GM12872 (cell line): ENCODE measurements around the gene HOXB5.

Experiments
- CTCF ChIP-seq: IDR thresholded peaks from 3 replicates; pipeline ENCODE4 v1.5.1; 2011; ENCODE audit warnings: low read depth, mild to moderate bottlenecking, low read length, moderate library complexity; ENCODE audit not compliant: insufficient read depth

Gene HOXB5

GRCh38 chr17:48639136-48639535 lies 45.6 kb upstream of the HOXB5 start:
- TF ChIP-seq CTCF, result no peak

- no peak for TF ChIP-seq CTCF
These were observed 44.0 kb upstream of the HOXB5 start for GRCh38 chr17:48637323-48638260.

- TF ChIP-seq CTCF, result peak; percentile 83
These were observed 42.8 kb upstream of the HOXB5 start for GRCh38 chr17:48636177-48637018.

GRCh38 chr17:48634493-48635208 lies 41.1 kb upstream of the HOXB5 start:
- TF ChIP-seq CTCF, result no peak

- TF ChIP-seq CTCF, result no peak
These were observed 39.7 kb upstream of the HOXB5 start for GRCh38 chr17:48633266-48633677.

GRCh38 chr17:48632579-48633265 lies 39.1 kb upstream of the HOXB5 start:
- no peak for TF ChIP-seq CTCF
